ENCODE data around the gene NPRL2. TPM values are rescaled to one million over a fixed set of nuclear protein-coding genes. Genes with fewer than 3 reads are reported as not detected.

NPRL2 gene
- total and polyA plus RNA-seq, 8 donors = 4.5 to 75.0 (median 23.5) TPM

DNA sequence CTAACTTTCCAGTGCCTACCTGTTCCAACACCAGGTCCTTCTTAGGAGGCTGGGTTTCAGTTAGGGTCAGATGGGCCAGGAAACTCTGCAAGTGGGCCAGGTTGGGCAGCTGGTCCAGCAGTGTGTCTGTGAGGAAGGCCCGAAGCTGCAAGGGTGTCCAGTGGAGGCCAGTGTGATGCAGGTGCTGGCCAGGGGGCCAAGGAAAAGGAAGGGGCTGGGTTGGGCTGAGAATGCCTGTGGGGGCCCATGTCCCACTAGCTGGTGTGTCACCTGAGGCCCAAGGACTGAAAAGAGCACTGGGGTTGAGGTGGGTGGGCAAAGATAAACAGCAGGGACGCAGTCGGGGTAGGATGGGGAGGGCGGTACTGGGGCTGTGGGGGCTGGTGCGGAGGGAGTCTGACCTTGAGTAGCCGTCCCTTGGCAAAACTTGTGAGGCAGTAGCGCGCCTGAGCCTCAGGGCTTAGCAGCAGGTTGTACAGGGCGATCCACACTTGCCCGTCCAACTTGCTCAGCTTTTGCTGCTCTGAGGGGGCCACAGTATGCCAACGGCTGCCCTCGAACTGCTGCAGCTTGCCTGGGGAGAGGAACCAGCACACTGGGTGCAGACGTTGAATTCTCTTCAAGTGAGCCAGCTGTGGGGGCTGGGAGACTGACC is 8.5 kb downstream of the NPRL2 start:
- H3K4me1 ChIP-seq = peaks cover 40 to 73% (median 63%) of the 10 kb centered on the region in 4 donors
- H3K4me3 ChIP-seq = no peak overlapping the region
- WGBS, 5 donors = 88 to 91% (median 91%) methylated on average over 11 to 13 of the region's 13 CpGs
- peak overlapping the region in 2 of 5 donors; percentile 96 to 97 for H3K27ac ChIP-seq
- TF ChIP-seq, protein P1, sequence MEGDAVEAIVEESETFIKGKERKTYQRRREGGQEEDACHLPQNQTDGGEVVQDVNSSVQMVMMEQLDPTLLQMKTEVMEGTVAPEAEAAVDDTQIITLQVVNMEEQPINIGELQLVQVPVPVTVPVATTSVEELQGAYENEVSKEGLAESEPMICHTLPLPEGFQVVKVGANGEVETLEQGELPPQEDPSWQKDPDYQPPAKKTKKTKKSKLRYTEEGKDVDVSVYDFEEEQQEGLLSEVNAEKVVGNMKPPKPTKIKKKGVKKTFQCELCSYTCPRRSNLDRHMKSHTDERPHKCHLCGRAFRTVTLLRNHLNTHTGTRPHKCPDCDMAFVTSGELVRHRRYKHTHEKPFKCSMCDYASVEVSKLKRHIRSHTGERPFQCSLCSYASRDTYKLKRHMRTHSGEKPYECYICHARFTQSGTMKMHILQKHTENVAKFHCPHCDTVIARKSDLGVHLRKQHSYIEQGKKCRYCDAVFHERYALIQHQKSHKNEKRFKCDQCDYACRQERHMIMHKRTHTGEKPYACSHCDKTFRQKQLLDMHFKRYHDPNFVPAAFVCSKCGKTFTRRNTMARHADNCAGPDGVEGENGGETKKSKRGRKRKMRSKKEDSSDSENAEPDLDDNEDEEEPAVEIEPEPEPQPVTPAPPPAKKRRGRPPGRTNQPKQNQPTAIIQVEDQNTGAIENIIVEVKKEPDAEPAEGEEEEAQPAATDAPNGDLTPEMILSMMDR (IDR thresholded peaks at IDR 0.05) = no peak
- intact Hi-C loops (cut with DNase I; ENCODE audit: low total_unique reads) = no loop called here
- no peaks in the 10 kb centered on the region for H3K36me3 ChIP-seq
- no peaks in the 10 kb centered on the region for H3K27me3 ChIP-seq
- no peak for DNase-seq
- H3K9me3 ChIP-seq = no peaks in the 10 kb centered on the region

DNA sequence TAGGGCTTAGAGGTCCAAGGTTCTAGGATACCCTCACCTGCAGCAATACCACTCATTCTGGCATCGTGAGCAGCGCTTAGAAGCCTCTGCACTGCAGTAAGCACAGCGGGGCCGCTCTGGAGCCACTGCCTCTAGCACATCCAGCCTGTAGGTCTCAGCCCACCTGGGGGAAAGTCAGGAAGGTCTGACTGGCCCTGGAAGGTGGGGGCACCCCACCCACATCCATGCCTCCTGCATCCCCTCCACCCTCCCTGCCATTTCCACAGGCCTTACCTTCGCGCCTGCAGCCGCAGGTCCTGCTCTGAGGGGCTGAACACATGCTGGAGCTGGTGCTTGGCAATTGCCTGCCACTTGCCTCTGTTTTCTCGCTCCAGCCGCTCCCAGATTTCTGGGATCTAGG is 9.0 kb downstream of the NPRL2 start:
- TF ChIP-seq POLR2A (IDR thresholded peaks at IDR 0.05) (no peak), EP300 (IDR thresholded peaks at IDR 0.05) (no peak), POLR2AphosphoS5 (IDR thresholded peaks at IDR 0.05) (no peak)
- TF ChIP-seq, protein P1 (IDR thresholded peaks at IDR 0.05) = no peak
- DNase-seq = no peak
- Histone ChIP-seq H3K36me3 (no peaks in the 10 kb centered on the region), H3K9me3 (no peaks in the 10 kb centered on the region), H3K27me3 (no peaks in the 10 kb centered on the region), H3K4me1 (peaks cover 40 to 67% (median 59%) of the 10 kb centered on the region in 4 donors), H3K27ac (peak overlapping the region; percentile 69 to 99 (median 96)), H3K4me3 (peak overlapping the region; percentile 50 to 52 (median 52))
- intact Hi-C loops (cut with DNase I; ENCODE audit: low total_unique reads) = no loop called here
- 86 to 94% (median 90%) methylated on average over 5 to 9 of the region's 9 CpGs for WGBS, 5 donors

DNA sequence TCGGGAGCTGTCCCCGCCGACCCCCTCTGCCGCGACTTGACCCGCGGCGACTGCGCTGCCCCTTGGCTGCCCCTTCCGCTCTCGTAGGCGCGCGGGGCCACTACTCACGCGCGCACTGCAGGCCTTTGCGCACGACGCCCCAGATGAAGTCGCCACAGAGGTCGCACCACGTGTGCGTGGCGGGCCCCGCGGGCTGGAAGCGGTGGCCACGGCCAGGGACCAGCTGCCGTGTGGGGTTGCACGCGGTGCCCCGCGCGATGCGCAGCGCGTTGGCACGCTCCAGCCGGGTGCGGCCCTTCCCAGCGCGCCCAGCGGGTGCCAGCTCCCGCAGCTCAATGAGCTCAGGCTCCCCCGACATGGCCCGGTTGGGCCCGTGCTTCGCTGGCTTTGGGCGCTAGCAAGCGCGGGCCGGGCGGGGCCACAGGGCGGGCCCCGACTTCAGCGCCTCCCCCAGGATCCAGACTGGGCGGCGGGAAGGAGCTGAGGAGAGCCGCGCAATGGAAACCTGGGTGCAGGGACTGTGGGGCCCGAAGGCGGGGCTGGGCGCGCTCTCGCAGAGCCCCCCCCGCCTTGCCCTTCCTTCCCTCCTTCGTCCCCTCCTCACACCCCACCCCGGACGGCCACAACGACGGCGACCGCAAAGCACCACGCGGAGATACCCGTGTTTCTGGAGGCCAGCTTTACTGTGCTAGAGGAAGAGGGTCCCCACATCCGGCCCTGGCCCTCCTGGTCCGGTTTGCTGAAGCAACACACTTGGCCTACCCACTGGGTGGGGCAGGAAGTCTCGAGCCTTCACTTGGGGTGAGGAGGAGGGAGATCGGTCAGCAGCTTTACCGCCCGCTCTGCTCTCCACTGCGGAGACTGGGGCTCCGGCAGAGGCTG is 9.9 kb downstream of the NPRL2 start, which contains the start of gene RASSF1:
Gene RASSF1, minus strand, starts transcription at position 389 of the 882 bp plus-strand sequence. Its CDS starts 31 bp downstream, at position 358.
- intact Hi-C loops (cut with DNase I; ENCODE audit: low total_unique reads) = no loop called here
- peaks cover 46 to 67% (median 61%) of the 10 kb centered on the region in 4 donors for H3K4me1 ChIP-seq

DNA sequence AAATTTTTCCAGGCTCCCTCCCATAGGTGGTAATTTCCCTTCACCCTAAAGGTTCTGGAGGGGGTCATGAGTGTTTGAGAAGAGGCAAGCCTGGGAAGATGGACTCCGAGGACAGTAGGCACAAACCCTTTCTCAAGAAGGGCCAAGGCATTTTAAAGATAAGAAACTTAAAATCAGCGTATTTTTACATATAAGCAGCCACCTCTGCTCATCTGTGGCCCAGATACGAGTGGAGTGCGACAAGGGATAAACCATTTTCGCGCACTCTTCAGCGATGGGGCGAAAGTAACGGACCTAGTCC is 10.5 kb downstream of the NPRL2 start:
- no peaks in the 10 kb centered on the region for H3K36me3 ChIP-seq
- H3K4me1 ChIP-seq = peaks cover 46 to 67% (median 61%) of the 10 kb centered on the region in 4 donors
- 15 to 33% (median 28%) methylated on average over 9 of the region's 9 CpGs for WGBS, 5 donors
- no peak for DNase-seq
- TF ChIP-seq POLR2A (IDR thresholded peaks at IDR 0.05) = no peak
- TF ChIP-seq, protein P1 (IDR thresholded peaks at IDR 0.05) = no peak
- no peak for TF ChIP-seq EP300 (IDR thresholded peaks at IDR 0.05)
- peak overlapping the region; percentile 69 to 99 (median 96) for H3K27ac ChIP-seq
- no peaks in the 10 kb centered on the region for H3K27me3 ChIP-seq
- H3K9me3 ChIP-seq = no peaks in the 10 kb centered on the region
- intact Hi-C loops (cut with DNase I; ENCODE audit: low total_unique reads) = no loop called here
- peak overlapping the region; percentile 50 to 52 (median 52) for H3K4me3 ChIP-seq

More for the DNA sequence above, 9.9 kb downstream of the NPRL2 start, which contains the start of gene RASSF1:
- Histone ChIP-seq H3K4me3 (peak within 1 kb of the TSS; percentile 50 to 52 (median 52)), H3K27ac (peak within 1 kb of the TSS; percentile 69 to 99 (median 96)), H3K27me3 (no peaks in the 10 kb centered on the region), H3K9me3 (no peaks in the 10 kb centered on the region), H3K36me3 (no peaks in the 10 kb centered on the region)
- DNase-seq = peak; percentile 79 to 91
- 1 to 7% (median 3%) methylated on average over 44 to 85 of the region's 85 CpGs for WGBS, 5 donors
- TF ChIP-seq, protein P1 (IDR thresholded peaks at IDR 0.05) = no peak
- TF ChIP-seq POLR2AphosphoS5 (IDR thresholded peaks at IDR 0.05) (peak in 2 of 3 donors; percentile 39 to 64), POLR2A (IDR thresholded peaks at IDR 0.05) (peak in 1 of 4 donors; percentile 18), EP300 (IDR thresholded peaks at IDR 0.05) (no peak)
